Activated CD4-positive, alpha-beta T cell treated with anti-CD3 and anti-CD28 coated beads, Interleukin-2, amount 10 ng/mL, durations not matched to agents 24 days and 14 days (primary cell): ENCODE results near the gene SPOPL. TPM values are rescaled to one million over a fixed set of nuclear protein-coding genes. Genes with fewer than 3 reads are reported as not detected.
A peak's percentile ranks its signal among the peaks of the same experiment; 100 is the strongest.
"Not testable (repeated sequence)": the region's sequence is repeated elsewhere in the genome, so short reads cannot be mapped to it uniquely, and the experiment has no call there.

Experiments used
- DNase-seq: peaks from one replicate; pipeline ENCODE4 v3.0.0; 2022
- H3K27ac Mint-ChIP-seq: one replicate; pipeline ENCODE4 v1.8.0; 2022; ENCODE audit warnings: mild to moderate bottlenecking, mixed read lengths
- H3K27me3 Mint-ChIP-seq: one replicate; pipeline ENCODE4 v1.8.0; 2022; ENCODE audit warnings: mixed read lengths
- H3K36me3 Mint-ChIP-seq: one replicate; pipeline ENCODE4 v1.8.0; 2022; ENCODE audit warnings: low read depth, mild to moderate bottlenecking, mixed read lengths
- H3K4me1 Mint-ChIP-seq: one replicate; pipeline ENCODE4 v1.8.0; 2021; ENCODE audit warnings: mixed read lengths
- H3K4me3 Mint-ChIP-seq: one replicate; pipeline ENCODE4 v1.8.0; 2022; ENCODE audit warnings: mild to moderate bottlenecking, moderate library complexity, mixed read lengths
- H3K9me3 Mint-ChIP-seq: one replicate; pipeline ENCODE4 v1.8.0; 2021; ENCODE audit warnings: mixed read lengths
- intact Hi-C: fragments of 100-400 bp; cut with micrococcal nuclease; formaldehyde crosslinking; loops from one replicate; pipeline ENCODE4 v1.15.1; 2023
- total RNA-seq: library from RNA; stranded (reverse); gene quantifications from 2 replicates; pipeline ENCODE4 v1.2.3, GENCODE V29; 2022

SPOPL gene
- 19.6 and 20.7 TPM in 2 replicates for total RNA-seq

DNA sequence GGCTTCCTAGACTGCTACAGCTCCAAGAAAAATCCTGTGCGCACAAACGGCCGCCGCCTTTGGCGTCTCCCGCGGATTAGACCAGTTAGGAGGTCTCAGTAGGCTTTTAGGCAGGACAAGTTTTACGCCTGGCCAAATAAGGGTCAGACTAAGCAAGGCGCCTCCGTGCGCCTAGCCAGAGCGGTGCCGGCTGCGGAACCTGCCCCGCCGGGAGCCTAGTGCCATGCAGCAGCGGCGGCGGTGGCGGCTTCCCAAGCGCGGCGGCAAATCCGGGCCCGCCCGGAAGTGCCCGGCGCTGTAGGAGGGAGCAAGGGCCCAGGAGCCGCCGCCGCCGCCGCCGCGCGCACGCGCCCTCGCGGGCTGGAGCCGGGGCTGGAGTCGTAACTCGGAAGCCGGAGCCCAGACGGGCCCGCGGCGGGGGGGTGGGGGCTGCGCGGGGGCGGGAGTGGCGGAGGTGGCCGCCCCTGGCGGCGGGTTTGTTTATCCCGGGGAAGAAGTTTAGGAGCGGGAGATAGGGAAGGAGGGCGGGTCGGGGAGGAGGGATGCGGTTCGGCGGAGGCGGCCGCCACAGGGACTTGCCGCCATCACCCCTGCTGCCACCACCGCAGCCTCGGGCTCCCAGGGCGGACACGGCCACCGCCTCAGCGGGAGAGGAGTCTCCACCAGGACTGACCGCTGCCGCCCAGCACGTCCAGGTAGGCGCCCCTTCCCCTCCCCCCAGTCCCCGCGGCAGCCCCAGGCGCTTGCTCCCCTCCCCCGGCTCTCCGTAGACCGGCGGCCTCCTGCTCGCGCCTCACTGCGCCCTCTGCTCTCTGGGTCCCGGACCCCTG is at the start of gene SPOPL:
SPOPL (plus strand) TSS at position 346 of the 830 bp plus-strand sequence. CDS start 48,447 bp downstream, outside the sequence.
- DNase-seq = peak; percentile 96
- intact Hi-C loops = no loop called here
- peaks cover 31% of the 10 kb centered on the region for H3K4me1 Mint-ChIP-seq
- peaks cover 5% of the 10 kb centered on the region for H3K36me3 Mint-ChIP-seq
- peak within 1 kb of the TSS; percentile 96 for H3K27ac Mint-ChIP-seq
- H3K4me3 Mint-ChIP-seq = peak within 1 kb of the TSS; percentile 97
- H3K27me3 Mint-ChIP-seq = peaks cover 4% of the 10 kb centered on the region
- no peaks in the 10 kb centered on the region for H3K9me3 Mint-ChIP-seq

DNA sequence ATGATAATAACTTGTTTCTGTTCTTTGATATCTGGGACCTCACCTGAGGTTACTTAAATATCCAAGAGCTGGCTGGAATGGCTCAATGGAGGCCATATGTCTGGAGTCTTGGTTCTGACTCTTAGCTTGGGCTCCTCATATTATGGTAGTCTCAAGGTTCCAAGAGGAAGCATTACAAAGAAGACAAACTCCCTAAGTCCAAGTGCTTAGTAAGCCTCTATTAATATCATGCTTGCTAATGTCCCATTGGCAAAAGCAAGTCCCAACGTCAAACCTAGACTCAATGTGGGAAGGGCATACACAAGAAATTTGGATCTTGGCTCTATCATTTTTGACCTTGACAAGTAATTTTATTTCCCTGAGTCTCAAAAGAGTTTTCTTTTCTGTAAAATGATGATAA is 49.2 kb upstream of the SPOPL start:
- intact Hi-C loops = no loop called here
- Mint-ChIP-seq H3K9me3 (no peaks in the 10 kb centered on the region), H3K36me3 (no peaks in the 10 kb centered on the region), H3K4me3 (no peak overlapping the region), H3K27ac (no peak overlapping the region), H3K4me1 (no peaks in the 10 kb centered on the region), H3K27me3 (peaks cover 2% of the 10 kb centered on the region)
- no peak for DNase-seq

DNA sequence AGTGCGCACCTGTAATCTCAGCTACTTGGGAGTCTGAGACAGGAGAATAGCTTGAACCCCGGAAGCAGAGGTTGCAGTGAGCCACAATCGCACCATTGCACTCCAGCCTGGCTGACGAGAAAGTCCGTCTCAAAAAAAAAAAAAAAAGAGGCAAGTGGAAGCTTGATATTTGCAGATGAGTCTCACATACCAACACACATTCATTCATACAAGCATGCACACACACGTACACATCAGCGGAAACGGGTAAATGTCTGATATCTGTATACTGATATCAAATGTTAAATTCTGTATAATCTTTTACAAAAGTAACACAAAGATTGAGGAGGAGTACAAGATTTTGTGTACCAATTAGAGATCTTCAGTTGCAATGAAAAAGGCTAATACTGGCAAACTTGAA is 47.8 kb upstream of the SPOPL start:
- Mint-ChIP-seq H3K9me3 (peaks cover 6% of the 10 kb centered on the region), H3K27me3 (no peaks in the 10 kb centered on the region), H3K4me1 (no peaks in the 10 kb centered on the region), H3K27ac (no peak overlapping the region), H3K36me3 (no peaks in the 10 kb centered on the region), H3K4me3 (no peak overlapping the region)
- DNase-seq = no peak
- intact Hi-C loops = no loop called here

DNA sequence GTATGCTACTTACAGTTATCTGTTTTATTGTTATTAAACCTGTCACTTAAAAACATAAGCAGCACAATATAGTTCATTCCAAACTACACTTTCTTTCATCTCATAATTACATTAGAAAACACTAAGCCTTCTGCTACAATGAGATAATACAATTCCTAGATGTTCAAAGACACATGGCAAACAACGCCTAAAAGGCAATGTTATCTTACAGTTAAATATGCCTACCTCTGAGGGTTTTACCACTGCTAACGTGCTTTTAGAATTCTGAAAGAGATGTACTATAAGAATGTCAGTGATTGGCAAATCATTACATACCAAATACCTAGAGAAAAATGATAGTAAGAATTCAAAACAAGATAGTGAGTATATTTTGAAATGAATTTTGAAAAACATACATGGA is 46.8 kb upstream of the SPOPL start:
- H3K4me1 Mint-ChIP-seq = no peaks in the 10 kb centered on the region
- no peak for DNase-seq
- H3K4me3 Mint-ChIP-seq = no peak overlapping the region
- intact Hi-C loops = no loop called here
- peaks cover 8% of the 10 kb centered on the region for H3K9me3 Mint-ChIP-seq
- H3K27me3 Mint-ChIP-seq = no peaks in the 10 kb centered on the region
- no peak overlapping the region for H3K27ac Mint-ChIP-seq
- no peaks in the 10 kb centered on the region for H3K36me3 Mint-ChIP-seq

DNA sequence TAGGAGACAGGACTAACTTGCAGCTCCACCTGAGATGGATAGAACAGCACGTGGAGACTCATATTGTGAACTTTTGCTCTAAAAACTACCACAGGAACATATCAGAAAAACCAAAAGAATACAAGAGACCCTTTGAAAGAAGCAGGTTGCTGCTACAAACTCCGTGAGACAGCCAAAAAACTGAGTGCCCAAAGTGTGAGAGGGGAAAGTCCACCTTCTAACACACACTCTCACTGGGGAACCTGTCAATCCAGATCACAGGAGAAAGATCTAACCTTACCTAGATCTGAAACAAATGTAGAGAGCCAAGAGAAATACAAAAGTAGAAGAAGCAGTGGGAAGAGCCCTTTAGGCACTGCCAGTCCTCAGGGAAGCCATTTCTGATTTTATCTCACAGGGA is 46.3 kb upstream of the SPOPL start:
- intact Hi-C loops = no loop called here

DNA sequence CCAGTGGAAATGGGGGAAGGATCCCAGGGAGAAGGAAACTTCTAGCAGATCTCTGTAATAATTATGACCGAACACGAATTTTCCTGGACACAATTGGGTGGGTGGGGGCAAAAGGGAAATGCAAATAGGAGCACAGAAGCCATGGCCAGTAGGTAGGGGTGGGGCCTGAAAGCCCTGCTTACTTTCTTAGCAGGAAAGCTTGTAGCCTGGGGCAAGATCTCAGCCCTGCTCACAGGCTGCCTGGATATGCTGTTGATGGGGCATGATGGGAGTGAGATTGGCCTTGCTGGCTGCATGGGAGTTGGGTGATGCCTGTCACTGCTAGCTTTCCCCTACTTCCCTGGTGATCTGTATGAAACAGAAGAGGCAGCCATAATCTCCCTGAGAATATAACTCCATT is 45.9 kb upstream of the SPOPL start:
- intact Hi-C loops = no loop called here
- no peak overlapping the region for H3K4me3 Mint-ChIP-seq

More for the DNA sequence above, 46.3 kb upstream of the SPOPL start:
- no peak overlapping the region for H3K27ac Mint-ChIP-seq
- H3K9me3 Mint-ChIP-seq = peaks cover 10% of the 10 kb centered on the region
- H3K36me3 Mint-ChIP-seq = no peaks in the 10 kb centered on the region
- H3K4me1 Mint-ChIP-seq = no peaks in the 10 kb centered on the region
- no peaks in the 10 kb centered on the region for H3K27me3 Mint-ChIP-seq
- no peak for DNase-seq
- no peak overlapping the region for H3K4me3 Mint-ChIP-seq

DNA sequence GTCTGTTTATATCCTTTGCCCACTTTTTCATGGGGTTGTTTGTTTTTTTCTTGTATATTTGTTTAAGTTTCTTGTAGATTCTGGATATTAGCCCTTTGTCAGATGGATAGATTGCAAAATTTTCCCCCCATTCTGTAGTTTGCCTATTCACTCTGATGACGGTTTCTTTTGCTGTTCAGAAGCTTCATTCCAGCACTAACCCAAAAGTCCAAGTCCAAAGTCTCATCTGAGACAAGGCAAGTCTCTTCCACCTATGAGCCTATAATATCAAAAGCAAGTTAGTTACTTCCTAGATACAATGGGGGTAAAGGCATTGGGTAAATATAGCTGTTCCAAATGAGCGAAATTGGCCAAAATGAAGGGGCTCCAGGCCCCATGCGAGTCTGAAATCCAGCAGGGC is 38.9 kb upstream of the SPOPL start:
- H3K27ac Mint-ChIP-seq, intact Hi-C loops, DNase-seq, H3K36me3 Mint-ChIP-seq, H3K4me1 Mint-ChIP-seq, H3K4me3 Mint-ChIP-seq, H3K27me3 Mint-ChIP-seq: not testable (repeated sequence)
- H3K9me3 Mint-ChIP-seq = peaks cover 21% of the 10 kb centered on the region

More for the DNA sequence above, 45.9 kb upstream of the SPOPL start:
- Mint-ChIP-seq H3K36me3 (no peaks in the 10 kb centered on the region), H3K27me3 (no peaks in the 10 kb centered on the region), H3K9me3 (peaks cover 13% of the 10 kb centered on the region), H3K4me1 (no peaks in the 10 kb centered on the region), H3K27ac (no peak overlapping the region)
- DNase-seq = no peak

DNA sequence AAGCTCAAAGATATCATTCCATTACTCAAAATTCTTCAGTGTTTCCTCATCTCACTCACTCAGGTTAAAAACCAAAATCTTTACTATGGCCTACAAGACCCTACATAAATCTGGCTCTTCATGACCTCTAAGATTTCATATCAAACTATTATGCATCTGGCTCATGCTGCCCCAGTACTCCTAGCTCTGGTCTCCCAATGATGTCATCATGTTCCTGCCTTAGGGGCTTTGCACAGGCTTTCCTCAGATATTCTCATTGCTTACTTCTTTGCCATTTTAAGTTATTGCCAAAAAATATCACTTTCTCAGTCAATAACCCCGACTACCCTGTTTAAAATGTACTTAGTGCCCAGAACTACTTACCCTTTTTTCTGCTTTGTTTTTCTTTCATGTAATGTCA is 33.0 kb upstream of the SPOPL start:
- DNase-seq = no peak
- Mint-ChIP-seq H3K36me3 (no peaks in the 10 kb centered on the region), H3K9me3 (peaks cover 2% of the 10 kb centered on the region), H3K27ac (no peak overlapping the region), H3K4me1 (no peaks in the 10 kb centered on the region), H3K4me3 (no peak overlapping the region), H3K27me3 (no peaks in the 10 kb centered on the region)
- intact Hi-C loops = no loop called here

DNA sequence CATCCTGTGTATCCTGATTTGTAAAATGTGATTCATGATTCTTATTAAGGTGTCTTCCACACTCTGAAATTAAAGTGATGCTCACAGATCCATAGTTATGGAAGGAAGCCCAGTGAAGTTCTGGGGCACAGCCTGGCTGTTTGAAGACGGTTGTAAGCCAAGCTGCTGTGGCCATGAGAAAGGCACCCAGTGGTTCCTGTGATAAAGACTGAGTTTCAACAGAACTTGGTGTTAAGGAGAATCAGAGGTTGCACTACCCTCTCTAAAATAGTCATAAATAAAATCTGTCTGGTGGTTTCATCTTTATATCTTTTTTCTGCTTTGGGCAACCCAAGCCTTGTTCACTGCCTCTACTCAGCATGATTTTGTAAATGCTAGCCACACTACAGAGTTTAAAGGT is 32.2 kb upstream of the SPOPL start:
- no peaks in the 10 kb centered on the region for H3K4me1 Mint-ChIP-seq
- H3K27me3 Mint-ChIP-seq = no peaks in the 10 kb centered on the region
- H3K9me3 Mint-ChIP-seq = no peaks in the 10 kb centered on the region
- no peak overlapping the region for H3K27ac Mint-ChIP-seq
- no peaks in the 10 kb centered on the region for H3K36me3 Mint-ChIP-seq
- H3K4me3 Mint-ChIP-seq = no peak overlapping the region
- DNase-seq = no peak
- intact Hi-C loops = no loop called here

DNA sequence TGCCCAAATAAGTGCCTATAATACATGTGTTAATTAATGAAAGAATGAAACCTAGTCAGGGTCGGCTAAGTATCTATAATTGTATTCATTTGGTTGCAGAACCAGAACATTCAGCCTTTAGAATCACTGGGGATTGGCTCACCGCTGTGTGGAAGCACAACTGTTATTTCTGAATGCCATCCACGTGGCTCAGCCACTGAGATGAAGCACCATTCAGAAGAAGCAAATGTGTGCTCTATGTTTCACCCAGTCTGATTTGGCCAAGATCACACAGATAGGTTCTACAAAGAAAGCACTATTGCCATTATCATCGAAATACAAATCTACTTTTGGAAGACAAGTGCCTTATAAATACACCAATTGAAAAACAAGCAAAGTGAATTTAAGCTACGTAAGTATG is 30.6 kb upstream of the SPOPL start:
- Mint-ChIP-seq H3K27ac (no peak overlapping the region), H3K4me3 (no peak overlapping the region), H3K9me3 (no peaks in the 10 kb centered on the region), H3K36me3 (no peaks in the 10 kb centered on the region), H3K4me1 (no peaks in the 10 kb centered on the region), H3K27me3 (no peaks in the 10 kb centered on the region)
- DNase-seq = no peak
- intact Hi-C loops = no loop called here

DNA sequence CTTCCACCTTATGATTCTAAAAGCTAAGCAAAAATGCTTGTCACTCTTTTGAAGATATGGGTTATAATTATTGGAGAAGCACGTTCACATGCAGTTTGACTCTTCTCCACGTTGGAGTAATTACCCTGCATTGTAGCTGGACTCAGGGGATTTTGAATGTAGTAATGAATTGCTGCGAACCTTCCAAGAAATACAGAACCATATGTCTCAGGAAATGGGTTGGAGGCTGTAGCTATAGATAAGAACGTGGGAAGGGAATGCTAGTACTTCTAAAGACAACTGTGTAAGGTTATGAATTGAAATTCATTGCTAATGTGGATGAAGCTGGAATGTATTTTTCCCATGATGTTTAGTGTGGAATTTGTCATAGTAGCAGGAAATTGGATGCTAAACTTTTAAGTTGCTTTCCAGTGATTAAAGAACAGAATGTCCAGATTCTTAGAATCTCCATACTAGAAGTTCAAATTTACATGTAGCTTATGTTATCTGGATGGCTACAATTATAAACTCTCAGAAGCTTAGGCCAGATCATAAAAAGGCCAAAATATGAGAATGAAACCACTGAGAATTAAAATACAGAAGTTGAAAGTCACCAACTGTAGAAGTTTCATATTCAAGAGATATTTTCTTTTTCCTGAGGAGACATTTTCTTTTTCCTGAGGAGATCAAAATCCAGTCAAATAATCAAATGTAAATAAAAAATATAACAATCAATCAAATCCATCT is 27.3 kb upstream of the SPOPL start:
- H3K27me3 Mint-ChIP-seq = no peaks in the 10 kb centered on the region
- H3K4me3 Mint-ChIP-seq = no peak overlapping the region
- no peaks in the 10 kb centered on the region for H3K4me1 Mint-ChIP-seq
- intact Hi-C loops = no loop called here
- H3K36me3 Mint-ChIP-seq = no peaks in the 10 kb centered on the region
- H3K27ac Mint-ChIP-seq = no peak overlapping the region
- DNase-seq = no peak
- no peaks in the 10 kb centered on the region for H3K9me3 Mint-ChIP-seq

DNA sequence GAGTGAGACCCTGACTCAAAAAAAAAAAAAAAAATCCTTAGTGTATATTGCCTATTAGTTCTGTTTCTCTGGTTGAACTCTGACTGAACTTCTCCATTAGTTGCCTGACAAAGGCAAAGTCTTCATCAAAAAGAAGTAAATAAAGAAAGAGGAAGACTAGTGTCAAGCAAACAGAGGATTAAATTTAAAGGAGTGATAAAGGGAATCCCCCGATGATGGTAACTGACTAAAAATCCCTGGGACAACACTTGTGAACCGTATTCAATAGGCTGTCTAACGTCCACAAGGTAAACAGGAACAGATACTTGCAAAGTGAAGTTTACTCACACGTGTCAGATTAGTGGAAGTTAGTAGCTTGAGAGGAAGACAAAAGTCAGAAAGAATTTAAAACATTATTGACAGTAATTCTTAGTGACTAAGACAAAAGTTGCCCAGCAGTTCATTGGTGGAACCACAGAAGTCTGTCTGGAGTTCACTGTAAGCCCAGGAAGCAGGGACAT is 26.2 kb upstream of the SPOPL start:
- Mint-ChIP-seq H3K27ac (no peak overlapping the region), H3K4me1 (no peaks in the 10 kb centered on the region), H3K36me3 (no peaks in the 10 kb centered on the region), H3K9me3 (no peaks in the 10 kb centered on the region), H3K27me3 (no peaks in the 10 kb centered on the region), H3K4me3 (no peak overlapping the region)
- intact Hi-C loops = no loop called here
- DNase-seq = no peak

DNA sequence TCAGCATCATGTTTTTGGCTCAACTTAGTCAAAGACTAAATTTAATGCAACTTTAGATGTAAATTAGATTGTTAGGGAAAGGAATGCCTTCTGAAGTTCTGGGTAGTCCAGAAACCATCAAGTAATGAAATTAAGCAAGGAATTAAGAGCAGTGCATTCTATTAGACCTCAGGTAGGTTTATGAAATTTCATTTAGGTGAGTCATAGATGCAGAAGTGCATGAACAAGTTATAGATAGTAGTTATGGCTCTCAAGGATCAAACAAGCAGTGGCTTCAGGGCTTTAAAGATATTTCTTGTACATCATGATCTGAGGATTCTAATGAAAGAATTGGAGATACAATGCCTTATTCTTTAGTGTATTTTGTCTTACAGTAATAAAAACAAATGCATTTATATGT is 25.4 kb upstream of the SPOPL start:
- Mint-ChIP-seq H3K4me3 (no peak overlapping the region), H3K27me3 (peaks cover 3% of the 10 kb centered on the region), H3K27ac (no peak overlapping the region), H3K4me1 (no peaks in the 10 kb centered on the region), H3K9me3 (no peaks in the 10 kb centered on the region), H3K36me3 (no peaks in the 10 kb centered on the region)
- intact Hi-C loops = no loop called here
- DNase-seq = no peak

DNA sequence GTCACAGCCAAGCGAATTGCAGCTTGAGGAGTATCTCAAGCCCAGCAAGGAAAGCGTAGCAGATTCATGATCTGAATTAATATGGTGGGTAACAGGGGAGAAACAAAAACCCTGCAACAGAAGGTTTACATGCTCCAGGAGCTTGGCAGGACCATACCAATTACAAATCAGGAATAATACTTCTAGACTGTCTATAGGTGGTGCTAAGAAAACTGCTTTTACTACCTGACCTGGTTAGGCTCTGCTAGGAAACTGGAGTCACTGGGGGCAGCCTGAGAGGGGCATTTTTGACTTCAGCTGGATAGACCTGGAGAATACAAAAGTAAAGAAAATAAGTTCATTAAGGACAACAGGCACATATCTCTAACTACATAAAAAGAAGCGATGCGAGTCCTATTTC is 24.6 kb upstream of the SPOPL start:
- no peak overlapping the region for H3K27ac Mint-ChIP-seq
- H3K9me3 Mint-ChIP-seq = no peaks in the 10 kb centered on the region
- H3K4me3 Mint-ChIP-seq = no peak overlapping the region
- peaks cover 3% of the 10 kb centered on the region for H3K27me3 Mint-ChIP-seq
- DNase-seq = no peak
- H3K36me3 Mint-ChIP-seq = no peaks in the 10 kb centered on the region
- no peaks in the 10 kb centered on the region for H3K4me1 Mint-ChIP-seq
- intact Hi-C loops = no loop called here
